ENCODE data around the gene SLC22A3. TPM values are rescaled to one million over a fixed set of nuclear protein-coding genes. Genes with fewer than 3 reads are reported as not detected.
"Not testable (repeated sequence)": the region's sequence is repeated elsewhere in the genome, so short reads cannot be mapped to it uniquely, and the experiment has no call there.

The SLC22A3 gene
- total RNA-seq, 2 experiments from 2014 or later: not detected

DNA sequence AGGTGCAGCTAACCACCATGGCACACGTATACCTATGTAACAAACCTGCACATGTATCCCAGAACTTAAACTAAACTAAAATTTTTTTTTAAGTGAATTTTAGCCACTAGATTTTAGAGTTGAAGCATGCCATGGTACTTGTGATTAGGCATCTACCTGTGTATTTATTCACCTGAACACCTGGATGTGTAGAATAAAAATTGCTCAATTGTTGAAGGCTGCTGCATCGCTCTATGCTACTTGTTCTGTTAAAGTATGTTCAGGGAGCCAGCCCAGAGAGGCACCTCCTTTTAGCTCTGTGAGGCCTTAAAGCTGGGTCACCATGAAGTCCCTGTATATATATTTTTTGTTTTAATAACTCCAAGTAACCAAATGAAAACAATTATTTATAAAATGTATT, 28.3 kb downstream of the SLC22A3 start:
- H3K27me3 Mint-ChIP-seq: peaks cover 47% of the 10 kb centered on the region
- no peaks in the 10 kb centered on the region for H3K36me3 Mint-ChIP-seq
- H3K4me1 Mint-ChIP-seq: no peaks in the 10 kb centered on the region
- no peak for DNase-seq
- no peaks in the 10 kb centered on the region for H3K9me3 Mint-ChIP-seq
- H3K4me3 Mint-ChIP-seq: no peak overlapping the region
- H3K27ac Mint-ChIP-seq: no peak overlapping the region

GRCh38 chr6:160378218-160378617, 30.0 kb downstream of the SLC22A3 start:
- no peak overlapping the region for H3K27ac Mint-ChIP-seq
- no peaks in the 10 kb centered on the region for H3K36me3 Mint-ChIP-seq
- peaks cover 30% of the 10 kb centered on the region for H3K27me3 Mint-ChIP-seq
- H3K4me3 Mint-ChIP-seq: no peak overlapping the region
- no peak for DNase-seq
- peaks cover 9% of the 10 kb centered on the region for H3K9me3 Mint-ChIP-seq
- H3K4me1 Mint-ChIP-seq: no peaks in the 10 kb centered on the region

DNA sequence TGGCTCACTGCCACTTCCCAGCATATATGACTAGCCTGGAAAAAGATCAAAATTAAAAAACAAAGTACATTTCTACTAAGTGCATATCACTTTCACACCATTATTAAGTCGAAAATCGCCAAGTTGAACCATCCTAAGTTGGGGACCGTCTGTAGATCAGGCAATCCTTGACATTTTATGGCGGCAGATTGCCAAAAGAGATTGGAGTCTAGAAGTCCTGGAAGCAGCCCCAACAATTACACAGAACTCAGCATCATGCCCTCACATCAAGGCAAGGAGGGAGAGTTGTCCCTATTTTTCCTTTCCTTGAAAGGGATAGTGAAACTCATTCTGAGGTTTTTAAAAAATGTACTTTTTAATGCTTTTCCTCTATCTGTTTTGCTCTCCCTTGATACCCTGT, 30.7 kb downstream of the SLC22A3 start:
- H3K4me1 Mint-ChIP-seq: no peaks in the 10 kb centered on the region
- H3K27me3 Mint-ChIP-seq: peaks cover 25% of the 10 kb centered on the region
- no peak overlapping the region for H3K4me3 Mint-ChIP-seq
- peaks cover 10% of the 10 kb centered on the region for H3K9me3 Mint-ChIP-seq
- no peaks in the 10 kb centered on the region for H3K36me3 Mint-ChIP-seq
- no peak overlapping the region for H3K27ac Mint-ChIP-seq
- no peak for DNase-seq

- H3K27me3 Mint-ChIP-seq: peaks cover 24% of the 10 kb centered on the region
- peaks cover 10% of the 10 kb centered on the region for H3K9me3 Mint-ChIP-seq
- H3K4me3 Mint-ChIP-seq: no peak overlapping the region
- no peaks in the 10 kb centered on the region for H3K4me1 Mint-ChIP-seq
- no peaks in the 10 kb centered on the region for H3K36me3 Mint-ChIP-seq
- H3K27ac Mint-ChIP-seq: no peak overlapping the region
- DNase-seq: no peak
These were observed 31.3 kb downstream of the SLC22A3 start for GRCh38 chr6:160379466-160379865.

DNA sequence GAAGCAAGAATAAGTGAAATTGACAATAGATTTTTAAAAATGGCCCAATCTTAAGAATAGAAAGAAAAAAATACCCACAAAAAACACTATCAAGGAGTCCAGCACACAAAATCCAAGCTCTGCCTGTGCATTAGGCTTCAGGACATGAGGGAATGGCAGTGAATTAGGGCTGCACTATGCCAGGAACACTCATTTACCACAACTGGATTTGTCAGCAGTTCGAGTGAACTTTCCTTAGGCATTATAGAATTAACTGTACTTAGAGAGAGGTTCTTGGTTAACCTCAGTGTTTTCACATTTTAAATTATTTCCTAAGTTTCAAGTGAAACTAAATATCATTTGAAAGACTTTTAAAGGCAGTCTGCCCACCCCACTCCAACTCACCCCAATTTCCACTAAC, 34.8 kb downstream of the SLC22A3 start:
- peaks cover 14% of the 10 kb centered on the region for H3K27me3 Mint-ChIP-seq
- no peak overlapping the region for H3K27ac Mint-ChIP-seq
- no peaks in the 10 kb centered on the region for H3K4me1 Mint-ChIP-seq
- H3K9me3 Mint-ChIP-seq: peaks cover 10% of the 10 kb centered on the region
- no peak overlapping the region for H3K4me3 Mint-ChIP-seq
- DNase-seq: no peak
- no peaks in the 10 kb centered on the region for H3K36me3 Mint-ChIP-seq

DNA sequence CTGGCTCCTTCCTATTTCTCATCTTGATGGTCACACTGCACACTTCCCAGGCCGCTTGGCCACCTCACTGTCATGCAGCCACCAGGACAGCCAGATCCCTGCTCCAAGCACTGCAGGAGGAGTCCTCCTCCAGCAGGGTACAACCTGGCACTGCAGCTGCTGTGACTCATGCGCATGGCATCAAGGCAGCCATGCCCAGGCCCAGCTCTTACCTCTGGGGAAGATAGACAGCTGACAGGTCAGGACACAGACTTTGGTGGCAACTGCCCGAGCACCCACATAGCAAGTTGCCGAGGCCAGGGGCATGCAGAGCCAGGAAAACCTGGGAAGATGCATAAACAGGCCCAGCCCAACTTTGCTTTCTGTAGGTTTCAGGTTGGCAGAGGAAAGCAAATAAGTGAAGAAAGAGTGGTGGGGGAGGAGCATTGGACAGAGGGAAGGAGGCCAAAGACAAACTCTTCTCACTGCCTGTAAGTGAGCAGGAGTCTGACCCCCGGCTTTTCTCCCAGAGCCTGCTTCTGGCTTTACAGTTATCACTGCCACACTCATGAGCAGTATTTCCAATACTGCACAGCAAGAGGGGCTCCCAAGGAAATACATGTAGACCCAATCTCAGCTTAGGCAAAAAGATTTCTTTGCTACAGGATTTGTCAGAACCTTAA, 38.8 kb downstream of the SLC22A3 start:
- no peak for DNase-seq
- Mint-ChIP-seq H3K4me3 (no peak overlapping the region), H3K36me3 (no peaks in the 10 kb centered on the region), H3K27ac (no peak overlapping the region), H3K27me3 (peaks cover 4% of the 10 kb centered on the region), H3K9me3 (peaks cover 10% of the 10 kb centered on the region), H3K4me1 (no peaks in the 10 kb centered on the region)

DNA sequence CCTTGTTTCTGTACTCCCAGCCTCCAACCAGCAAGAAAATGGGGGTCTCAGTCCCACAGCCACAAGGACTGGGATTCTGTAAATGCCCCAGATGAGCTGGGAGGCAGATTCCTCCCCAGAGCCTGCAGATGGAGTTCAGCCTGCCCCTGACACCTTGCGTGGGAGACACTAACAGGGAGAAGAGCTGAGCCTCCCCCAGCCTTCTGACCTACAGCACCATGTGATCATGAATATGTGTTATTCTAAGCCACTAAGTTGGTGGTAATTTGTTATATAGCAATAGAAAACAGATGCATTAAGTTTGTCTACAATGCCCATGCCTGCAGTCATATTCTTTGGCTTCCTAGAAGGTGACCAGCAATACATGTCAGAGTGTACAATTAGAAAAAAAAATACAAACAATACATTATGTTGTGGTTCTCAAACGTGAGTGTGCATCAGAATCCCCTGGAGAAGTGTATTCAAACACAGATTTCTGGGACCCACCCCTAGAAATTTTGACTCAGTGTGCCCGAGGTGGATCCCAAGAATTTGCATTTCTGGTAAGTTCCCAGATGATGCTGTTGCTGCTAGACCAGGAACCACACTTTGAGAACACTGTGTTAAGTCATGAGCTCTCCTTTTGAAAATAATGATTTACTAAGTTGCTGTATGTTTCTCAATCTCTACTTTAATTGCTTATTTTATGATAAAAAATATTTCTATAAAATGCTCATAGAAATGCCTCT, 39.9 kb downstream of the SLC22A3 start:
- Mint-ChIP-seq H3K9me3 (peaks cover 2% of the 10 kb centered on the region), H3K27me3 (peaks cover 4% of the 10 kb centered on the region), H3K4me3 (no peak overlapping the region), H3K4me1 (no peaks in the 10 kb centered on the region), H3K27ac (no peak overlapping the region), H3K36me3 (no peaks in the 10 kb centered on the region)
- no peak for DNase-seq

DNA sequence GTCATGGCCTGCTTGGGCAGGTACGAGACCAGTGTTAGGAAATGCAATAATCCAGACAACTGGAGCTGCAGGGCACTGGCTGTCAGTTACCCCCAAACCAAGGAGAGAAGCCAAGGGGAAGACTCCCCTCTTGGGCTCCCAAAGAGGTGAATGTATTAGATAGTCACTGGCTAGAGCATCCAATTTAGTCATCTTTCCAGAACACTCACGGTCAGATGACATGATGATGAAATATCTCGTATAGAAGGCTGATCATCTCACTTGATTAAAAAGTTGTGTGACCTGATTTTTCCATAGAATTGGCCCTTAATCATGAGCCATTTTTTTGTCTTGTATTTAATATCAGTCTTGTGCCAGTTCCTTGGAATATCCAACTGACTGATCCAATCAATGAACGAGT, 40.7 kb downstream of the SLC22A3 start:
- peaks cover 11% of the 10 kb centered on the region for H3K27me3 Mint-ChIP-seq
- no peak overlapping the region for H3K27ac Mint-ChIP-seq
- no peak overlapping the region for H3K4me3 Mint-ChIP-seq
- peaks cover 3% of the 10 kb centered on the region for H3K9me3 Mint-ChIP-seq
- H3K36me3 Mint-ChIP-seq: no peaks in the 10 kb centered on the region
- H3K4me1 Mint-ChIP-seq: no peaks in the 10 kb centered on the region
- no peak for DNase-seq

- no peak overlapping the region for H3K27ac Mint-ChIP-seq
- no peaks in the 10 kb centered on the region for H3K36me3 Mint-ChIP-seq
- no peak overlapping the region for H3K4me3 Mint-ChIP-seq
- H3K4me1 Mint-ChIP-seq: no peaks in the 10 kb centered on the region
- DNase-seq: no peak
- peaks cover 3% of the 10 kb centered on the region for H3K9me3 Mint-ChIP-seq
- H3K27me3 Mint-ChIP-seq: peaks cover 20% of the 10 kb centered on the region
These were observed 43.4 kb downstream of the SLC22A3 start for GRCh38 chr6:160391419-160392116.

GRCh38 chr6:160393442-160393841, 45.3 kb downstream of the SLC22A3 start:
- H3K4me1 Mint-ChIP-seq, DNase-seq, H3K4me3 Mint-ChIP-seq, H3K27ac Mint-ChIP-seq, H3K9me3 Mint-ChIP-seq, H3K36me3 Mint-ChIP-seq: not testable (repeated sequence)
- H3K27me3 Mint-ChIP-seq: peaks cover 26% of the 10 kb centered on the region

DNA sequence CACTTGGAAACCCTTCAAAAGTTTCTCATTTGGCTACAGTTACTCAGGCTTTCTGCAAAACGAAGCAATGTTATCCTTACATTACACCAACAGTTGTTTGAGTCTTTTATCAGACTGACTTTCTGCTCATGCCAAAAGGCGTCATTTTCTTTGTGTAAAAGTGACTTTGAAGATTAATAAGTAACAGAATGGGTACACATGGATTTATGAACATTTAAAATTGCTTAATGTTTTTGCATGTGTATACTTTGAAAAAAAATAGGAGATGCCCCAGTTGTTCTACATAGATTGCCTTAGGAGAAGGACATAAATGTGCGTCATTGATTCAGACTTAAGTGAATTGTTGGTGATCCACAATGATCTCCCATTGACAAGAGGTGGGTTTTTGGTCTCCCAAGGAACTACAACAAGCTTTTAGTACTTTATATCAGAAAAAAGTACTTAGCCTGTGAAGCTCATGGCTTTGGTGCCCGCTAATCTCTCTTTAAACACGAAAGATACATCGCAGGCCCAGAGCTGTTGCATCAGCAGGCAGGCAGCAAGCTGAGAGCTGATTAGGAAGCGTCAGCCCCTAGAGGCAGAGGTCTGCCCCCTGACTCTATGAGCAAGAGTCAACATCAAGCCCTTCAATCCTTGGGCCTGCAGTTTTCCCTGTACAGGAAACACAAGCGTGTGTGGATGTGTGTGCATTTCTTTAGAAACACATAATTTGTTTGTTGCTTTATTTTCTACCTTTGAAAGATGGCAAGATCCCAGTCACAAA, 45.9 kb downstream of the SLC22A3 start:
- DNase-seq: no peak
- H3K4me3 Mint-ChIP-seq: no peak overlapping the region
- peaks cover 31% of the 10 kb centered on the region for H3K27me3 Mint-ChIP-seq
- peaks cover 1% of the 10 kb centered on the region for H3K4me1 Mint-ChIP-seq
- H3K9me3 Mint-ChIP-seq: peaks cover 3% of the 10 kb centered on the region
- H3K36me3 Mint-ChIP-seq: no peaks in the 10 kb centered on the region
- no peak overlapping the region for H3K27ac Mint-ChIP-seq

DNA sequence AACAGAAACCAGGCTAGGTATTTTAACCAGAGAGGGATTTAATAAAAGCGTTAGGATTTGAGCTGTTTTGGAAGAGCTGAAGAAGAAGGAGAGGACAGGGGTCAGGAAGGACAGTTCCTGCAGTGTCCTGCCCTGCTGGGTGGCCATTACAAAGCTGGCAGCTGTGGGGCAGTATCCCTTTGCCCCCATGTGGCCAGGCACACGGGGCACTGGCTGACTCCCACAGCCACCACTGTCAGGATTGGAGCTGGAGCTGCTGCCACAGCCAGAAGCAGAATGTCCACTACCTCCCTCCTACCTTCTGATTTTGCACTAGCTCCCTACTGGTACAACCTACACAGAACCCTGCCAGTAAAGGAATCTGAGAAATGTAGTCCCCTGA, 46.5 kb downstream of the SLC22A3 start:
- no peaks in the 10 kb centered on the region for H3K36me3 Mint-ChIP-seq
- H3K4me1 Mint-ChIP-seq: peaks cover 3% of the 10 kb centered on the region
- DNase-seq: no peak
- H3K27me3 Mint-ChIP-seq: peaks cover 37% of the 10 kb centered on the region
- H3K4me3 Mint-ChIP-seq: no peak overlapping the region
- peaks cover 3% of the 10 kb centered on the region for H3K9me3 Mint-ChIP-seq
- no peak overlapping the region for H3K27ac Mint-ChIP-seq

DNA sequence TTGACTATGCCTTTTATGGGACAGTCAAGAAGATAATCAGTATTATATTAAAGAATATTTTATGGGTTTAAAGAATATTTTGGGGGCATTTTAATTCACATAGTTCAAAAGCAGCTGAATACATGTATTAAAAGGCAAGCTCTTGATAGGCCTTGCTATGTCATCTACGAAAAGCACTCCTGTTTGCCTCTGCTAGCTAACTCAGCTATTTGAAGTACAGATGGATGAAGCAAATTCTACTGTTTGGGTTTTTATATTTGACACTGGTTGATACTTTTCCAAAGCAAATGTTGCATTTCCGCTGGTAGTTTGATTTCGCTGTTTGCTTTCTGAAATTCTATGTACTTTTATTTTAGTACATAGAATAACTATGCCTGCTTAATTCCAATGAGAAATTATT, 47.0 kb downstream of the SLC22A3 start:
- Mint-ChIP-seq H3K27ac (no peak overlapping the region), H3K9me3 (peaks cover 3% of the 10 kb centered on the region), H3K4me3 (no peak overlapping the region), H3K36me3 (no peaks in the 10 kb centered on the region), H3K4me1 (peaks cover 3% of the 10 kb centered on the region), H3K27me3 (peaks cover 39% of the 10 kb centered on the region)
- DNase-seq: no peak

DNA sequence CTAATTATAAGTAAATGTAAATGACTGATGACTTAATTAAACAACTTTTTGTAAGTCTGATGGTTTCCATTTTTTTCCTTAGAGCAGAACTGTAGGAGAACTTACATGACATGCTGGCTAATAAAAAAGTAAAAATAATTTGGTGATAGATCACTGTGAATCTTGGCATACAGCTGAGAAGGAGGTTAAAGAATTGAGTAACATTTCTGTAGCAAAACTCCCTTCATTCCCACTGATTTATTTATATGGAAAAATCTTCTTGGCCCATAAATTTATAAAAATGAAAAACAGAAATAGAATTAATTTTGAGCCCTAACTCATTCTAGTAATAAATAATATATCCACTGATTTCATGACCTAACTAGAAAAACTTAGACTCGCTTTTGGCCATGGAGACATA, 48.1 kb downstream of the SLC22A3 start:
- no peak for DNase-seq
- Mint-ChIP-seq H3K27me3 (peaks cover 44% of the 10 kb centered on the region), H3K9me3 (peaks cover 3% of the 10 kb centered on the region), H3K4me1 (peaks cover 5% of the 10 kb centered on the region), H3K27ac (no peak overlapping the region), H3K4me3 (no peak overlapping the region), H3K36me3 (no peaks in the 10 kb centered on the region)

- H3K36me3 Mint-ChIP-seq: no peaks in the 10 kb centered on the region
- peaks cover 51% of the 10 kb centered on the region for H3K27me3 Mint-ChIP-seq
- H3K27ac Mint-ChIP-seq: no peak overlapping the region
- H3K9me3 Mint-ChIP-seq: no peaks in the 10 kb centered on the region
- H3K4me1 Mint-ChIP-seq: peaks cover 5% of the 10 kb centered on the region
- no peak for DNase-seq
- no peak overlapping the region for H3K4me3 Mint-ChIP-seq
These were observed 50.6 kb downstream of the SLC22A3 start for GRCh38 chr6:160398674-160399271.
